Neuronal stem cell (in vitro differentiated cells): ENCODE measurements around the gene CACNA1H.

ENCODE experiments used
- DNase-seq: peaks from one replicate; pipeline ENCODE4 v3.0.0-alpha.2; 2013; ENCODE audit warnings: low spot score
- H2AFZ ChIP-seq: one replicate; pipeline ENCODE4 v1.6.1; 2013; ENCODE audit warnings: mild to moderate bottlenecking, low read length, inconsistent platforms
- H2AK5ac ChIP-seq: 2 replicates; pipeline ENCODE4 v1.6.1; 2013; ENCODE audit warnings: low read depth, mild to moderate bottlenecking, inconsistent platforms, low read length, moderate library complexity, mixed read lengths
- H2BK120ac ChIP-seq: 2 replicates; pipeline ENCODE4 v1.6.1; 2013; ENCODE audit warnings: low read depth, mild to moderate bottlenecking, inconsistent platforms, low read length, moderate library complexity, mixed read lengths
- H2BK12ac ChIP-seq: one replicate; pipeline ENCODE4 v1.6.1; 2013; ENCODE audit warnings: low read length, inconsistent platforms
- H2BK15ac ChIP-seq: 2 replicates; pipeline ENCODE4 v1.6.1; 2013; ENCODE audit warnings: mild to moderate bottlenecking, low read length, inconsistent platforms, mixed read lengths
- H2BK5ac ChIP-seq: one replicate; pipeline ENCODE4 v1.6.1; 2013; ENCODE audit warnings: inconsistent platforms, mild to moderate bottlenecking, low read length, moderate library complexity
- H3K14ac ChIP-seq: one replicate; pipeline ENCODE4 v1.6.1; 2013; ENCODE audit warnings: low read length, inconsistent platforms
- H3K18ac ChIP-seq: 2 replicates; pipeline ENCODE4 v1.6.1; 2013; ENCODE audit warnings: low read length, inconsistent platforms
- H3K23ac ChIP-seq: 2 replicates; pipeline ENCODE4 v1.6.1; 2013; ENCODE audit warnings: low read depth, mild to moderate bottlenecking, mixed read lengths, low read length, inconsistent platforms; ENCODE audit not compliant: poor library complexity
- H3K27ac ChIP-seq: replicated peaks from 3 replicates; pipeline ENCODE4 v1.5.1; 2013; ENCODE audit warnings: low read length, inconsistent platforms
- H3K27me3 ChIP-seq, 3 experiments: 2 replicates each; pipeline ENCODE4 v1.6.1; 2013; ENCODE audit warnings: low read length in 3 of 3, mild to moderate bottlenecking in 2 of 3, inconsistent platforms in 1 of 3, low read depth in 1 of 3, mixed read lengths in 1 of 3, moderate library complexity in 1 of 3; ENCODE audit not compliant: control insufficient read depth in 3 of 3, insufficient read depth in 3 of 3
- H3K36me3 ChIP-seq, 2 donors: replicated peaks in 1 of 2; 2 replicates each; pipeline ENCODE4 v1.6.1; 2013; ENCODE audit warnings: low read length in 2 of 2; ENCODE audit not compliant: control insufficient read depth in 2 of 2, insufficient read depth in 2 of 2
- H3K4ac ChIP-seq: 2 replicates; pipeline ENCODE4 v1.6.1; 2013; ENCODE audit warnings: inconsistent platforms, mild to moderate bottlenecking, low read length, moderate library complexity
- H3K4me1 ChIP-seq, 2 donors: 1 replicate in 1 of 2; 2 replicates in 1 of 2; pipeline ENCODE4 v1.6.1; 2013; ENCODE audit warnings: low read length in 2 of 2, low read depth in 1 of 2; ENCODE audit not compliant: control insufficient read depth in 2 of 2, insufficient read depth in 1 of 2
- H3K4me2 ChIP-seq: one replicate; pipeline ENCODE4 v1.6.1; 2013; ENCODE audit warnings: mild to moderate bottlenecking, low read length, inconsistent platforms; ENCODE audit not compliant: insufficient read depth, poor library complexity, severe bottlenecking
- H3K4me3 ChIP-seq, 2 donors: 2 replicates each; pipeline ENCODE4 v1.5.1; 2013; ENCODE audit warnings: low read length in 2 of 2, mild to moderate bottlenecking in 2 of 2, inconsistent platforms in 1 of 2, moderate library complexity in 1 of 2
- H3K79me1 ChIP-seq: one replicate; pipeline ENCODE4 v1.6.1; 2013; ENCODE audit warnings: low read depth, mild to moderate bottlenecking, inconsistent platforms, low read length, moderate library complexity
- H3K9ac ChIP-seq: one replicate; pipeline ENCODE4 v1.6.1; 2013; ENCODE audit warnings: mild to moderate bottlenecking, low read depth, low read length, inconsistent platforms; ENCODE audit not compliant: poor library complexity
- H3K9me3 ChIP-seq, 2 donors: replicated peaks in 1 of 2; 2 replicates each; pipeline versions ENCODE3 to v1.6.1; 2013; ENCODE audit warnings: low read length in 2 of 2, mild to moderate bottlenecking in 2 of 2, inconsistent platforms in 1 of 2, low read depth in 1 of 2, mixed read lengths in 1 of 2, moderate library complexity in 1 of 2; ENCODE audit not compliant: control insufficient read depth in 2 of 2, insufficient read depth in 1 of 2
- H4K8ac ChIP-seq: one replicate; pipeline ENCODE4 v1.6.1; 2013; ENCODE audit warnings: low read depth, mild to moderate bottlenecking, inconsistent platforms, low read length, moderate library complexity
- H4K91ac ChIP-seq: one replicate; pipeline ENCODE4 v1.6.1; 2013; ENCODE audit warnings: low read length, low read depth, mild to moderate bottlenecking, inconsistent platforms; ENCODE audit not compliant: poor library complexity
- WGBS, 2 donors: extraction: QIAGEN DNeasy Blood & Tissue Kit; methylation state at CpG; one replicate each; pipeline ENCODE4 v1.1.7; 2013; ENCODE audit warnings: missing lambda C conversion rate in 2 of 2, mixed read lengths in 1 of 2; ENCODE audit not compliant: insufficient read length in 2 of 2, insufficient replicate concordance in 1 of 2; ENCODE audit errors: extremely low coverage in 2 of 2; 5-methylcytosine and 5-hydroxymethylcytosine counted together

Gene CACNA1H

GRCh38 chr16:1172651-1173050 lies 19.7 kb downstream of the CACNA1H start:
- peaks cover 13 to 19% of the 10 kb centered on the region in 2 donors for H3K4me1 ChIP-seq
- no peak overlapping the region for H3K27ac ChIP-seq
- H2BK5ac ChIP-seq: no peak overlapping the region
- H2BK12ac ChIP-seq: no peak overlapping the region
- no peak overlapping the region for H3K14ac ChIP-seq
- no peak overlapping the region for H2BK15ac ChIP-seq
- H3K4ac ChIP-seq: no peak overlapping the region
- peaks cover 17% of the 10 kb centered on the region for H3K79me1 ChIP-seq
- H4K91ac ChIP-seq: no peak overlapping the region
- no peak overlapping the region for H2BK120ac ChIP-seq
- no peak for DNase-seq
- no peaks in the 10 kb centered on the region for H3K27me3 ChIP-seq
- no peak overlapping the region for H3K23ac ChIP-seq
- WGBS, 2 donors: no CpG with 5 or more reads among the region's 13 CpGs
- no peak overlapping the region for H3K9ac ChIP-seq
- H3K36me3 ChIP-seq: peaks cover 0 to 2% of the 10 kb centered on the region in 2 donors
- peak overlapping the region; percentile 35 for H2AK5ac ChIP-seq
- no peak overlapping the region for H3K18ac ChIP-seq
- H4K8ac ChIP-seq: no peak overlapping the region
- no peaks in the 10 kb centered on the region for H3K9me3 ChIP-seq
- no peak overlapping the region for H2AFZ ChIP-seq
- H3K4me2 ChIP-seq: no peak overlapping the region
- H3K4me3 ChIP-seq: no peak overlapping the region

DNA sequence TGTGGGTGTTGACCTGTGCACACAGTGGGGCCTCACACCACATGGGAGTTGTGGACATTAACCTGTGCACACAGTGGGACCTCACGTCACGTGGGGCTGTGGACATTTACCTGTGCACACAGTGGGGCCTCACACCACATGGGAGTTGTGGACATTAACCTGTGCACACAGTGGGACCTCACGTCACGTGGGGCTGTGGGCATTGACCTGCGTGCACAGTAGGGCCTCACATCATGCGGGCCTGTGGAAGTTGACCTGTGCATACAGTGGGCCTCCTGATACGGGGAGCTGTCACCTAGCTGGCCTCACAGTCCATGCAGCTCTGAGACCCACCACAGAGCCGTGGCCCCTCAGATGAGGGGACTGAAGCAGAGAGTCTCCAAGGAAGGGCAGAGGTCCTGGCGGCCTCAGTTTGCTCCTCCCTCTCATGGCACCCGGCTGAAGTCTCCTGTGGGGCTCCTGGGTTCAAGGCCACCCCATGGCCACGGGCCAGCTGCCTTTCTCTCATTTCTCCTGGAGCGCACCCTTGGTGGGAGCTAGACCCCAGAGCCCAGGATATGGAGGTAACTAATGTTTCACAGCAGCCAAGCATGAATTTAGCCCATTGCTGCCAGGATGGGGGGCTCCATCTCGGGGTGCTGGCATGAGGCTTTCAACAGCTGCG lies 21.0 kb downstream of the CACNA1H start:
- H4K8ac ChIP-seq: no peak overlapping the region
- H3K23ac ChIP-seq: no peak overlapping the region
- no peak overlapping the region for H2BK12ac ChIP-seq
- H3K9ac ChIP-seq: no peak overlapping the region
- H2BK5ac ChIP-seq: no peak overlapping the region
- no peaks in the 10 kb centered on the region for H3K27me3 ChIP-seq
- no peak overlapping the region for H2AK5ac ChIP-seq
- no peaks in the 10 kb centered on the region for H3K9me3 ChIP-seq
- no CpG with 5 or more reads among the region's 14 CpGs for WGBS, 2 donors
- H3K4me2 ChIP-seq: no peak overlapping the region
- no peak overlapping the region for H2AFZ ChIP-seq
- H4K91ac ChIP-seq: no peak overlapping the region
- H3K4me1 ChIP-seq: peaks cover 12 to 16% of the 10 kb centered on the region in 2 donors
- H3K4ac ChIP-seq: no peak overlapping the region
- peak overlapping the region; percentile 71 for H3K18ac ChIP-seq
- peaks cover 13% of the 10 kb centered on the region for H3K79me1 ChIP-seq
- H3K36me3 ChIP-seq: peaks cover 0 to 2% of the 10 kb centered on the region in 2 donors
- H2BK15ac ChIP-seq: no peak overlapping the region
- H3K27ac ChIP-seq: no peak overlapping the region
- no peak overlapping the region for H3K14ac ChIP-seq
- no peak for DNase-seq
- H3K4me3 ChIP-seq: no peak overlapping the region
- no peak overlapping the region for H2BK120ac ChIP-seq

GRCh38 chr16:1174477-1175357 lies 21.8 kb downstream of the CACNA1H start:
- Histone ChIP-seq H3K4ac (no peak overlapping the region), H3K27me3 (no peaks in the 10 kb centered on the region), H3K36me3 (peaks cover 0 to 2% of the 10 kb centered on the region in 2 donors), H3K9me3 (no peaks in the 10 kb centered on the region), H4K8ac (no peak overlapping the region), H2BK120ac (no peak overlapping the region), H3K79me1 (peaks cover 15% of the 10 kb centered on the region), H3K4me2 (no peak overlapping the region), H3K18ac (peak overlapping the region; percentile 52), H2AK5ac (no peak overlapping the region), H3K27ac (no peak overlapping the region), H4K91ac (no peak overlapping the region), H2BK15ac (no peak overlapping the region), H3K4me1 (peaks cover 8 to 9% of the 10 kb centered on the region in 2 donors), H3K14ac (peak overlapping the region; percentile 82), H3K4me3 (no peak overlapping the region), H3K23ac (peak overlapping the region; percentile 85), H2BK12ac (peak overlapping the region; percentile 88), H2BK5ac (no peak overlapping the region), H2AFZ (no peak overlapping the region), H3K9ac (no peak overlapping the region)
- no CpG with 5 or more reads among the region's 38 CpGs for WGBS, 2 donors
- DNase-seq: no peak
